HTERT RPE-1 (cell line): ENCODE data around the gene VPS37D.

Experiments
- in situ Hi-C: fragments of 300-500 bp; cut with MboI; formaldehyde crosslinking; loops from 4 replicates; pipeline ENCODE4 v1.14.3; 2020; ENCODE audit warnings: low sequenced_read_pairs

VPS37D gene

DNA sequence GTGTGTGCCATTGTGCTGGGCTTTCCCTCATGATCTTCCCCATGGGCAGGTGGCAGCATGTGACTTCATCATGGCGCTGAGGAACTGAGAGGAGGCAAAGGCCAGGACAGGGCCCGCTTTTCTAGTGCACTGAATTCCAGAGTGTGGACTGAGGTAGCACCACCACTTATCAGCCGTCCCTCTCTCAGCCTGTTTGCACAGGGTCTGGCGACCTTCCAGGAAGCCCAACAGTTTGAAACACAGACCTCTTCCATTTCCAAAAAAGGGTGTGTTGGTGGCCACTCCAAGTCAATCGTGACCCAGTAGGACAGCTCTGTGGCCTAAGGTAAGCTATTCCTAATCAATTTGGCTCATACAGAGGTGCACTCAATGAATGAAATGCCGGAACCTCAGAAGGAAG lies 11.2 kb downstream of the VPS37D start:
- in situ Hi-C loops: no loop called here

DNA sequence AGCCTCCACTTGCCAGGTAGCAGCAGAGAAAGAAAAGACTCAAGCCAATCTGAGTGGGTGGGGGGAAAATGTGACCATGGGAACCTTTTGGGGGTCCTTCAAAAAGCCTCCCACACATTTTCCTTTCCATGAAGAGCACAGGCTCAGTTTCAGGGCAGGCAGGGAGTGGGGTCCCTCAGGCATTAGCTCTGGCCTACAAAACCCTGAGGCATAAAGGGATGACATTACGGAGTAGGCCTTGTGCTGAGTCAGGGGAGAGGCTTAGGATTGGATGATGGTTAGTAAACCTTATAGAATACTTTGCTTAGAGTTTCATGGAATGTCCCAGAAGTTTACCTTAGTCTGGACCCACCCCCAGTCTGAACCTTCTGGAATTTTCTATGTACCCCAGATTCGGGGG lies 12.1 kb downstream of the VPS37D start:
- in situ Hi-C loops: no loop called here

DNA sequence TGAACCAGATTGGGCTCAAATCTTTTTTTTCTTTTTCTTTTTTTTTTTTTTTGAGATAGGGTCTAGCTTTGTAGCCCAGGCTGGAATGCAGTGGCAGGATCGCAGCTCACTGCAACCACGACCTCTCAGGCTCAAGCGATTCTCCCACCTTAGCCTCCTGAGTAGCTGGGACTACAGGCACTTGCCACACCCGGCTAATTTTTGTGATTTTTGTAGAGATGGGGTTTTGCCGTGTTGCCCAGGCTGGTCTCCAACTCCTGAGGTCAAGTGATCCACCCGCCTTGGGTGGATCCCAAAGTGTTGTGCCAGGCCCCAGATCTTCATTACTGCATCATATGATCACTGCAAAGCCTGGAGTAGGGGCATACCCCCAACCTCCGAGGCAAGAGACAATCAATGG lies 12.9 kb downstream of the VPS37D start:
- in situ Hi-C loops: no loop called here

- in situ Hi-C loops: no loop called here
These were observed 13.4 kb downstream of the VPS37D start for GRCh38 chr7:73681031-73681430.

DNA sequence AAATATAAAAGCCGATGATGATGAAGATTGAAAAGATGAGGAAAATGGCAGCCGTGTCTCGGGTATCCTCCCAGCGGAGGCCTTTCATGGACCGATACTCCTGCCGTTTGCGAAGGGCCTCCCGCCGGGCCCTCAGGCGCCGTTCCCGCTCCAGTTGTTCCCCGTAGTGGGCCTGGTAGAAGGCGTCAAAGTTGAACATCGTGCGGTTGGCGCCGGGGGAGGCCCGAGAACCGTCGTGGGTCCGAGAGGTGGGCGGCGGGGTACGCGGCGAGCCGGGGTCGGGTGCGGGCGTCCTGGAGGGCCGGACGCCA lies 15.1 kb downstream of the VPS37D start:
- in situ Hi-C loops: no loop called here

GRCh38 chr7:73683056-73683787 lies 15.6 kb downstream of the VPS37D start, which contains the start of the genes BUD23 and DNAJC30:
TSS of gene BUD23 (plus strand) at chr7:73683597. CDS start at chr7:73683626, 29 bp downstream.
TSS of gene DNAJC30 (minus strand) at chr7:73683453. CDS start at chr7:73683423, 30 bp downstream.
- in situ Hi-C loops: no loop called here

DNA sequence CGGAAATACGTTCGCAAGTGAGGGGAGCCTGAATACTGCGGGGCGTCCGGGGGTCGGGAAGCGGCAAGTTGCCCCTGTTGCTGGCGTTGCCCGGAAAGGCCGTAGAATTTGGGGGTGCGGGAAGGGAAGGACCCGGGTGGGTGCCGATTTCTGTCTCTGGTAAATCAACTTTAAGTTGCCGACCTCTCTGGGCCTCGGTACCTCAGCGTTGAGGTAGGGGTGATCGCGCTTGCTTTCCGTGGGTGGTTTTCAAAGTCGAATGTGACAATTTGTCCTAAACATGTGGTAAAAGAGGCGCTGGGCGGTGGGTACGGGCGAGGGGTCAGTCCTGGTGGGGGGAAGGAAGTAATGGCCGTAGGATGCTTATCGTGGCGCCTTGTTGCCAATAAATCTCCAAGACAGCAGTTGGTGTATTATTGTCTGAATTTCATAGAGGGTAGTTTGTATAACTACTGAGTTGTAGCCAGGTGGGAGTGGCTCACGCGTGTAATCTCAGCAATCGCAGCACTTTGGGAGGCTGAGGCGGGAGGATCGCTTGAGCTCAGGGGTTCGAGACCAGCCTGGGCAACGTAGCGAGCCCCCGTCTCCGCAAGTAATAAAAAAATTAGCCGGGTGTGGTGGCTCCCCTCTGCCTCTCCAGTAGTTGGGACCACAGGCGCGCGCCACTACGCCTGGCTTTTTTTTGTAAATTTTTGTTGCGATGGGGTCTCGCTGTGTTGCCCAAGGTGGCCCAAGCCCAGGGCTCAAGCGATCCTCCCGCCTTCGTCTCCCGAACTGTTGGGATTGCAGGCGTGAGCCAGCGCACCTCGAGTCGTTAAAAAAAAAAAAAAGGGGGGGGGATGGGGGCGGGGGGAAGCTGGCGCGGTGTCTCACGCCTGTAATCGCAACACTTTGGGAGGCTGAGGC lies 16.4 kb downstream of the VPS37D start:
- in situ Hi-C loops: no loop called here

DNA sequence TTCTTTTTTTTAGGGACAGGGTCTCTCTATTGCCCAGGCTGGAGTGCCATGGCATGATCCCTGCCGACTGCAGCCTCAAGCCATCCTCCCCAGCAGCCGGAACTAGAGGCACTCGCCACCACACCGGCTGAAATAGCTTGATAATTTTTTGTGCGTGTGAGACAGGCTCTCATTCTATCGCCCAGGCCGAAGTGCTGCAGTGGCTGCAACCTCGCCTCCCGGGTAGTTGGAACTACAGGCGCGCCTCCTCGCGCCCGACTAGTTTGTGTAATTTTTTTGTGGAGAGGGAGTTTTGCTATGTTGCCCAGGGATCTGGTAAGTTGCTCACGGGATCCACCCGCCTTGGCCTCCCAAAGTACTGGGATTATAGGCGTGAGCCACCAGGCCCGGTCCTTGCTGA lies 17.7 kb downstream of the VPS37D start:
- in situ Hi-C loops: no loop called here

GRCh38 chr7:73688288-73688687 lies 20.7 kb downstream of the VPS37D start:
- in situ Hi-C loops: no loop called here

DNA sequence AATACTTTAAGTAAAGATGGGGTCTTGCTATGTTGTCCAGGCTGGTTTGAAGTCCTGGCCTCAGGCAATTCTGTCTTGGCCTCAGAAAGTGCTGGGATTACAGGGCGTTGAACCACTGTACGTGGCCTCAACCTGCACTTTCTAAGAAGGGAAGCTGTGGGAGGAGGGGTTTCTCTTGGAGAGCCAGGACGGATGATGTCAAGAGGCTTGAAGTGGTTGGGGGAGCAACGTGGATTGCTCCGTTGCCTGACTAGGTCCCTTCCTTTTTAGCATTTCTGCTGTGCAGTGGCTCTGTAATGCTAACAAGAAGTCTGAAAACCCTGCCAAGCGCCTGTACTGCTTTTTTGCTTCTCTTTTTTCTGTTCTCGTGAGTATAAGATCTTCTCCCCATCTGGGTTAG lies 23.0 kb downstream of the VPS37D start:
- in situ Hi-C loops: no loop called here

DNA sequence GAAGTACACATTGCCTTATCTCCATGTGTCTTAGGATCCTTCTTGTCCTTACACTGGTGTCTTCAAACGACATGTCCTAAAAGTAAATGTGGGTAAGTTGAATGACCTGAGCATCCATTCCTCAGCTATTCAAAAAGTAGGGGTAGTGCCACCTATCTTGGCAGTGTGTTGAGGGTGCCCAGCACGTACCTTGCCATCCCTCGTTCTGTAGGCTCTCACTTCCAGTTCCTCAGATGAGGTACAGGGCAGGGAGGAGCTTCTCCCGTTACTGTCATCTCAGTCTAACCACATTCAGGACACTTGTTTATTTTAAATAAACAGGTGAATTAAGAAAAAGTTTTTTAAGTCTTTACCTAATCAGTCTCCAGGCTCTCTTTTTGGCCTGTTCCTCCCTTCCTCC lies 28.7 kb downstream of the VPS37D start:
- in situ Hi-C loops: no loop called here

DNA sequence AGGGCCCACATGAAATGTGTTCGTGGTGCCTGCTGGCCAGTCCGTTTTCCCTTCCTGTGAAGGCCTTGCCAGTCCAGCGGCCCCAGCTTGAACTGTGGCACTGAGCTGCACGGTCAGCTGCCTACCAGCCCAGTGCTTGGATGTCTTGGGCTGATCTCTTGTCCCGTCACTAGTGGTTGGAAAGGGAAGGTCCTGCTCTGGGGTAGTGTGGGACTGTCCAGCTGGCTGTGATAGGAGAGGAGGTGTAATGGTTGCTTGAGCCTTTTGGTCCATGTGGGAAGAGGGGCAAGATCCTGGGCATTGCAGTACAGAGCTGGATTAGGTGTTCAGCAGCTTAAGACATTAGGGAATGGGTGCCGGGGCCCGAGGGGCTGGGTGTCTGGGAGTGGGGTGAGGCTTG lies 30.8 kb downstream of the VPS37D start:
- in situ Hi-C loops: no loop called here

DNA sequence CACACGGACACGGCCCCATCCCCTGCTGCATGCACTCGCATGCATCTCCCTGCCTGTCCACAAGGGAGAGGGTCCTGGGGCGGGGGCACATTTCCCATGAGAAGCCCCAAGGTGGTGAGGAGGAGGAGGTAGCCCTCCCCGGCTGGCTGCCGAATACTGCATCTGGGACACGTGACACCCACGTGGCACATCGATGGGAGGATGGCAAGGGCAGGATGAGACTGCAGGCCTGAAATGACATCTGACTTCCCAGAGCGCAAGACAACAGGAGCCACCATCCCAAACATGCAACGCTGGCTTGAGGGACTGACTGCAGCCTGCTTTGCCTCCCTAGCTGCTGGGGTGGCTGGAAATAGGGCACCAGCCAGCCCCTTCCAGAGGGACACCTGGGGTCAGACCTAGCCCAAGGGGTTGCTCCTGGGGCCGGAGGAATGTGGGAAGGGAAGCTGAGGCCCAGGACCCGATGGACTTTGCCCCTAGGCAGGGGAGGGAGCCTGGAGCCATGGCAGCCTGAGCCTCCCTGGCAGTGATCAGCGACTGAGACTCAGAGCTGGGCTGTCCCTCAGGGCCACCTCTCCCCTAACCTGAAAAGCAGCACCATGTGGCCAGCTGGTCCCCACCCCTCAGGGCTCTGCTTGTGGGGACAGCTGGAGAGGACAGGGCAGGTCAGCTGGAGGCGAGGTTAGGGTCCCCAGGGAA lies 31.9 kb downstream of the VPS37D start:
- in situ Hi-C loops: no loop called here

DNA sequence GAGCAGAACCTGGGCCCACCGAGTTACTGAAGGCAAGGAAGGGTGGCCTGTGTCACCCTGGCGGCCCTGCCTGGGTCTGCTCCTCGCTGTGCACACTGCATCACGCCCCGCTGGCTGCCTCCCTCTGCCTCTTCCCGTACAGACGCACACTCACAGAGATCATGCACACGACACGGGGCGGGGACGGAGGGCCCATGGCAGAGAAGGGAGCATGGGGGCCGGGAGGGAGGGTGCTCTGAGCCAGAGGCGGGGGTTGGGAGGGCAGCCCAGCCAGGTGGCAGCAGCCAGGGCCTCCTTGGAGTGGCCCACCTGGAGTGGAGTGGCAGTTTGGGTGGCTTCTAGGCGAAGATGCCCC lies 32.4 kb downstream of the VPS37D start:
- in situ Hi-C loops: no loop called here

GRCh38 chr7:73700581-73701134 lies 33.0 kb downstream of the VPS37D start:
- in situ Hi-C loops: no loop called here

- in situ Hi-C loops: no loop called here
These were observed 33.8 kb downstream of the VPS37D start for GRCh38 chr7:73701357-73701995.

DNA sequence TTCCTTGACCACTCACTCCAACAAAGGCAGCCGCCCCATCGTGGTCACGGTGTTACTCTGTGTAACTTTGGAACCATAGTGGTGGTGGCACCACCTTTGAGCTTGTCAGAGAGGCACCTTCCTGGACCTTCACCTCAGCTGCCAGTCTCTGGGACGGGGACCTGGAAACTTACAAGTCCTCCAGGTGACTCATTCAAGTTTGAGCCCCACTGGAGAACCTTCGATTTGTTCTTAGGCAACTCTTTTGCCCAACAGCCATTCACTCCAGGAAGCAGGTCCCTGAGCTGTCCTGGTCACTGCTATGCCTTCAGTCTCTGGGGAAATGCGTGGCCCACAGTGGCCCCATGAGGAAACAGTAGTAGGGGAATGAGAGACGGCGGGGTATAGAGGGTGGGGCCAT lies 34.6 kb downstream of the VPS37D start:
- in situ Hi-C loops: no loop called here

GRCh38 chr7:73702665-73703064 lies 35.0 kb downstream of the VPS37D start:
- in situ Hi-C loops: no loop called here

- in situ Hi-C loops: no loop called here
These were observed 35.6 kb downstream of the VPS37D start for GRCh38 chr7:73703225-73703624.

GRCh38 chr7:73703757-73704639 lies 36.4 kb downstream of the VPS37D start:
- in situ Hi-C loops: no loop called here
